HepG2 (cell line): ENCODE data around the gene SMYD1. TPM values are rescaled to one million over a fixed set of nuclear protein-coding genes. Genes with fewer than 3 reads are reported as not detected.
A peak's percentile ranks its signal among the peaks of the same experiment; 100 is the strongest.

ENCODE experiments used
- HMG20B ChIP-seq: conservative IDR thresholded peaks from 2 replicates; pipeline ENCODE4 v1.6.1; 2016; ENCODE audit warnings: missing genetic modification reagents, missing compliant biosample characterization
- SNAPC4 ChIP-seq: sonication (generic); formaldehyde crosslinking; IDR thresholded peaks from 2 replicates; pipeline ENCODE4 v1.4.0; 2020; ENCODE audit warnings: mild to moderate bottlenecking, missing genetic modification reagents
- ZBTB42 ChIP-seq: sonication (generic); formaldehyde crosslinking; IDR thresholded peaks from 2 replicates; pipeline ENCODE4 v1.5.0; 2020; ENCODE audit warnings: mild to moderate bottlenecking, missing genetic modification reagents
- ZNF800 ChIP-seq: sonication (generic); formaldehyde crosslinking; IDR thresholded peaks from 2 replicates; pipeline ENCODE4 v1.4.0; 2020; ENCODE audit warnings: missing genetic modification reagents
- polyA plus RNA-seq, 8 experiments: library from polyadenylated mRNA; depleted of rRNA in 3 of 8; stranded (reverse) in 7 of 8; unstranded in 1 of 8; fragments of >200 nt; fragmentation: Illumina TruSeq in 4 of 8; extraction: Trizol in 4 of 8; gene quantifications; 2 replicates each; pipeline versions ENCODE4 v1.2.1 to v1.2.3, GENCODE V29; 2011 to 2016; ENCODE audit warnings: low read depth in 4 of 8, missing spikeins in 1 of 8, mixed read lengths in 1 of 8; ENCODE audit not compliant: insufficient read depth in 1 of 8
- total RNA-seq, 5 experiments: library from RNA; depleted of rRNA; stranded (reverse); fragments of >200 nt; fragmentation: Illumina TruSeq; extraction: Trizol; gene quantifications; 2 replicates each; pipeline ENCODE4 v1.2.3, GENCODE V29; 2016; ENCODE audit warnings: low read depth in 1 of 5
- TF ChIP-seq, protein P1 (sequence below): sonication (generic); formaldehyde crosslinking; IDR thresholded peaks from 2 replicates; pipeline ENCODE4 v1.4.0; 2020; ENCODE audit warnings: missing genetic modification reagents
- TF ChIP-seq, protein P2 (sequence below): sonication (generic); formaldehyde crosslinking; IDR thresholded peaks from 2 replicates; pipeline ENCODE4 v1.4.0; 2020; ENCODE audit warnings: mild to moderate bottlenecking, missing genetic modification reagents, borderline replicate concordance
- TF ChIP-seq, protein P3 (sequence below): IDR thresholded peaks from 2 replicates; pipeline ENCODE4 v1.6.1; 2016; ENCODE audit warnings: low read depth, control low read depth

SMYD1 gene
- total and polyA plus RNA-seq, 2 of the 13 experiments (the other 11 are each of a cell fraction or from before 2014, with no cell fraction given), result not detected

DNA sequence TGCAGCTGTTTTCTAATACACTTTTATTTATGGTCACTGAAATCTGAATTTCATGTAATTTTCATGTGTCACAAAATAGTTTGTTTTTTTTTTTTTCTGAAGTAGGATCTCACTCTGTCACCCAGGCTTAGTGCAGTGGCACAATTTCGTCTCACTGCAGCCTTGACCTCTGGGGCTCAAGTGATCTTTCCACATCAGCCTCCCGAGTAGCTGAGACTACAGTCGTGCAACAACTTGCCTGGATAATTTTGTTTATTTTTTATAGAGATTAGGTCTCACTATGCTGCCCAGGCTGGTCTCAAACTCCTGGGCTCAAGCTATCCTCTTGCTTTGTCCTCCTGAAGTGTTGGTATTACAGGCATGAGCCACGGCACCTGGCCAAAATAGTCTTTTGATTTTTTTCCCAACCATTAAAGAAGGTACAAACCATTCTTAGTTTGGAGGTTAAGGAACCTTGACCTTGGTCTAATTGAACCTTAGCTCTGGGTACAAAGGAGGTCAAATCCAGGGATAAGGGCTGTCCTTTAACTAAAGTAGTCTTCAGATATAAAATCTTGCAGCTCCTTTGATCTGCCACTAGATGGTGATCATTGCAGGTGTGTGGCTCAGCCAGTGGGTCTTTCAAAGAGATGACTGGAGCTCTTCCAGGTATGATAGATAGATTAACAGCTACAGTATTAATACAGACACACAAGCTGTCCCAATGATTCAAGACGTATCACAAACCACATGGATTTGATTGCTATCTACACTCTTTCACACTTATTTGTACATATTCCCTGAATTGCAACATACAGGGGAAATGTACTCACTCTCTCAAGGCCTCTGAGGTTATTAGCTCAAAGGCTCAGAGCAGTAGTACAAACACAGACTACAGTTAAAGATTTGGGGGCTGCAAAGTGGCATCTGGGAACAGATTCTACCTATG lies 7.4 kb upstream of the SMYD1 start (continued):
- TF ChIP-seq ZBTB42 (CRISPR knock-in tag) (peak; percentile 49; the same call in 1 of the 2 replicates), HMG20B (CRISPR knock-in tag) (peak; percentile 54; the same call in 1 of the 2 replicates), SNAPC4 (CRISPR knock-in tag) (peak; percentile 35; the same call in 1 of the 2 replicates), ZNF800 (CRISPR knock-in tag) (peak; percentile 54; the same call in 1 of the 2 replicates)
- TF ChIP-seq, protein P1, sequence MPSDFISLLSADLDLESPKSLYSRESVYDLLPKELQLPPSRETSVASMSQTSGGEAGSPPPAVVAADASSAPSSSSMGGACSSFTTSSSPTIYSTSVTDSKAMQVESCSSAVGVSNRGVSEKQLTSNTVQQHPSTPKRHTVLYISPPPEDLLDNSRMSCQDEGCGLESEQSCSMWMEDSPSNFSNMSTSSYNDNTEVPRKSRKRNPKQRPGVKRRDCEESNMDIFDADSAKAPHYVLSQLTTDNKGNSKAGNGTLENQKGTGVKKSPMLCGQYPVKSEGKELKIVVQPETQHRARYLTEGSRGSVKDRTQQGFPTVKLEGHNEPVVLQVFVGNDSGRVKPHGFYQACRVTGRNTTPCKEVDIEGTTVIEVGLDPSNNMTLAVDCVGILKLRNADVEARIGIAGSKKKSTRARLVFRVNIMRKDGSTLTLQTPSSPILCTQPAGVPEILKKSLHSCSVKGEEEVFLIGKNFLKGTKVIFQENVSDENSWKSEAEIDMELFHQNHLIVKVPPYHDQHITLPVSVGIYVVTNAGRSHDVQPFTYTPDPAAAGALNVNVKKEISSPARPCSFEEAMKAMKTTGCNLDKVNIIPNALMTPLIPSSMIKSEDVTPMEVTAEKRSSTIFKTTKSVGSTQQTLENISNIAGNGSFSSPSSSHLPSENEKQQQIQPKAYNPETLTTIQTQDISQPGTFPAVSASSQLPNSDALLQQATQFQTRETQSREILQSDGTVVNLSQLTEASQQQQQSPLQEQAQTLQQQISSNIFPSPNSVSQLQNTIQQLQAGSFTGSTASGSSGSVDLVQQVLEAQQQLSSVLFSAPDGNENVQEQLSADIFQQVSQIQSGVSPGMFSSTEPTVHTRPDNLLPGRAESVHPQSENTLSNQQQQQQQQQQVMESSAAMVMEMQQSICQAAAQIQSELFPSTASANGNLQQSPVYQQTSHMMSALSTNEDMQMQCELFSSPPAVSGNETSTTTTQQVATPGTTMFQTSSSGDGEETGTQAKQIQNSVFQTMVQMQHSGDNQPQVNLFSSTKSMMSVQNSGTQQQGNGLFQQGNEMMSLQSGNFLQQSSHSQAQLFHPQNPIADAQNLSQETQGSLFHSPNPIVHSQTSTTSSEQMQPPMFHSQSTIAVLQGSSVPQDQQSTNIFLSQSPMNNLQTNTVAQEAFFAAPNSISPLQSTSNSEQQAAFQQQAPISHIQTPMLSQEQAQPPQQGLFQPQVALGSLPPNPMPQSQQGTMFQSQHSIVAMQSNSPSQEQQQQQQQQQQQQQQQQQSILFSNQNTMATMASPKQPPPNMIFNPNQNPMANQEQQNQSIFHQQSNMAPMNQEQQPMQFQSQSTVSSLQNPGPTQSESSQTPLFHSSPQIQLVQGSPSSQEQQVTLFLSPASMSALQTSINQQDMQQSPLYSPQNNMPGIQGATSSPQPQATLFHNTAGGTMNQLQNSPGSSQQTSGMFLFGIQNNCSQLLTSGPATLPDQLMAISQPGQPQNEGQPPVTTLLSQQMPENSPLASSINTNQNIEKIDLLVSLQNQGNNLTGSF (CRISPR knock-in tag), result no peak
- TF ChIP-seq, protein P2, sequence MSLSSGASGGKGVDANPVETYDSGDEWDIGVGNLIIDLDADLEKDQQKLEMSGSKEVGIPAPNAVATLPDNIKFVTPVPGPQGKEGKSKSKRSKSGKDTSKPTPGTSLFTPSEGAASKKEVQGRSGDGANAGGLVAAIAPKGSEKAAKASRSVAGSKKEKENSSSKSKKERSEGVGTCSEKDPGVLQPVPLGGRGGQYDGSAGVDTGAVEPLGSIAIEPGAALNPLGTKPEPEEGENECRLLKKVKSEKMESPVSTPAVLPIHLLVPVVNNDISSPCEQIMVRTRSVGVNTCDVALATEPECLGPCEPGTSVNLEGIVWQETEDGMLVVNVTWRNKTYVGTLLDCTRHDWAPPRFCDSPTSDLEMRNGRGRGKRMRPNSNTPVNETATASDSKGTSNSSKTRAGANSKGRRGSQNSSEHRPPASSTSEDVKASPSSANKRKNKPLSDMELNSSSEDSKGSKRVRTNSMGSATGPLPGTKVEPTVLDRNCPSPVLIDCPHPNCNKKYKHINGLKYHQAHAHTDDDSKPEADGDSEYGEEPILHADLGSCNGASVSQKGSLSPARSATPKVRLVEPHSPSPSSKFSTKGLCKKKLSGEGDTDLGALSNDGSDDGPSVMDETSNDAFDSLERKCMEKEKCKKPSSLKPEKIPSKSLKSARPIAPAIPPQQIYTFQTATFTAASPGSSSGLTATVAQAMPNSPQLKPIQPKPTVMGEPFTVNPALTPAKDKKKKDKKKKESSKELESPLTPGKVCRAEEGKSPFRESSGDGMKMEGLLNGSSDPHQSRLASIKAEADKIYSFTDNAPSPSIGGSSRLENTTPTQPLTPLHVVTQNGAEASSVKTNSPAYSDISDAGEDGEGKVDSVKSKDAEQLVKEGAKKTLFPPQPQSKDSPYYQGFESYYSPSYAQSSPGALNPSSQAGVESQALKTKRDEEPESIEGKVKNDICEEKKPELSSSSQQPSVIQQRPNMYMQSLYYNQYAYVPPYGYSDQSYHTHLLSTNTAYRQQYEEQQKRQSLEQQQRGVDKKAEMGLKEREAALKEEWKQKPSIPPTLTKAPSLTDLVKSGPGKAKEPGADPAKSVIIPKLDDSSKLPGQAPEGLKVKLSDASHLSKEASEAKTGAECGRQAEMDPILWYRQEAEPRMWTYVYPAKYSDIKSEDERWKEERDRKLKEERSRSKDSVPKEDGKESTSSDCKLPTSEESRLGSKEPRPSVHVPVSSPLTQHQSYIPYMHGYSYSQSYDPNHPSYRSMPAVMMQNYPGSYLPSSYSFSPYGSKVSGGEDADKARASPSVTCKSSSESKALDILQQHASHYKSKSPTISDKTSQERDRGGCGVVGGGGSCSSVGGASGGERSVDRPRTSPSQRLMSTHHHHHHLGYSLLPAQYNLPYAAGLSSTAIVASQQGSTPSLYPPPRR, result peak; percentile 82; the same call in 1 of the 2 replicates
- TF ChIP-seq, protein P3, sequence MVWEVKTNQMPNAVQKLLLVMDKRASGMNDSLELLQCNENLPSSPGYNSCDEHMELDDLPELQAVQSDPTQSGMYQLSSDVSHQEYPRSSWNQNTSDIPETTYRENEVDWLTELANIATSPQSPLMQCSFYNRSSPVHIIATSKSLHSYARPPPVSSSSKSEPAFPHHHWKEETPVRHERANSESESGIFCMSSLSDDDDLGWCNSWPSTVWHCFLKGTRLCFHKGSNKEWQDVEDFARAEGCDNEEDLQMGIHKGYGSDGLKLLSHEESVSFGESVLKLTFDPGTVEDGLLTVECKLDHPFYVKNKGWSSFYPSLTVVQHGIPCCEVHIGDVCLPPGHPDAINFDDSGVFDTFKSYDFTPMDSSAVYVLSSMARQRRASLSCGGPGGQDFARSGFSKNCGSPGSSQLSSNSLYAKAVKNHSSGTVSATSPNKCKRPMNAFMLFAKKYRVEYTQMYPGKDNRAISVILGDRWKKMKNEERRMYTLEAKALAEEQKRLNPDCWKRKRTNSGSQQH, result no peak
